H1 (cell line): Measurements from ENCODE around the gene RENBP. TPM values are rescaled to one million over a fixed set of nuclear protein-coding genes. Genes with fewer than 3 reads are reported as not detected.

Source experiments
- CTCF ChIA-PET: fragments of 300-600 bp; sonication (Branson Sonifier 250); formaldehyde crosslinking; loops from one replicate; lab custom pipeline; 2021; ENCODE audit not compliant: partially characterized antibody; lab: Charles Lee
- POLR2A ChIA-PET: fragments of 300-600 bp; sonication (Branson Sonifier 250); formaldehyde crosslinking; loops from one replicate; lab custom pipeline; 2021; ENCODE audit warnings: inconsistent platforms; ENCODE audit not compliant: partially characterized antibody; lab: Charles Lee
- DNase-seq, 2 experiments: peaks; one replicate each; pipeline versions ENCODE4 v3.0.0 to v3.0.0-alpha.2; 2010 to 2022; ENCODE audit warnings: low spot score in 2 of 2, low read depth in 1 of 2, mixed read lengths in 1 of 2
- FAIRE-seq: peaks from 2 replicates; lab custom pipeline; 2011; peaks lifted over from hg19 to GRCh38; lab: Jason Lieb, UNC
- H2AFZ ChIP-seq: 2 replicates; pipeline ENCODE4 v1.8.1; 2012; ENCODE audit warnings: low read length, inconsistent platforms
- H2AK5ac ChIP-seq: 2 replicates; pipeline ENCODE4 v1.6.1; 2013; ENCODE audit warnings: low read depth, low read length
- H2BK120ac ChIP-seq: replicated peaks from 2 replicates; pipeline ENCODE3; 2013; ENCODE audit warnings: low read depth, low read length, inconsistent platforms
- H2BK12ac ChIP-seq: 2 replicates; pipeline ENCODE4 v1.6.1; 2013; ENCODE audit warnings: low read depth, low read length
- H2BK15ac ChIP-seq: 2 replicates; pipeline ENCODE4 v1.6.1; 2013; ENCODE audit warnings: low read length
- H2BK20ac ChIP-seq: 2 replicates; pipeline ENCODE4 v1.6.1; 2013; ENCODE audit warnings: low read length
- H2BK5ac ChIP-seq: 2 replicates; pipeline ENCODE4 v1.6.1; 2013; ENCODE audit warnings: low read depth, low read length
- H3K14ac ChIP-seq: 2 replicates; pipeline ENCODE4 v1.6.1; 2013; ENCODE audit warnings: inconsistent platforms; ENCODE audit not compliant: insufficient read length
- H3K18ac ChIP-seq: 2 replicates; pipeline ENCODE4 v1.6.1; 2013; ENCODE audit warnings: low read length; ENCODE audit errors: extremely low read depth
- H3K23ac ChIP-seq: 2 replicates; pipeline ENCODE4 v1.6.1; 2013; ENCODE audit warnings: inconsistent platforms; ENCODE audit not compliant: insufficient read length
- H3K23me2 ChIP-seq: 2 replicates; pipeline ENCODE4 v1.6.1; 2013; ENCODE audit warnings: low read depth, low read length
- H3K27ac ChIP-seq: 2 replicates; pipeline ENCODE4 v1.6.1; 2011; ENCODE audit warnings: low read depth, low read length, inconsistent platforms
- H3K27me3 ChIP-seq, 4 experiments: replicated peaks in 1 of 4; 1 replicate in 1 of 4; 2 replicates in 3 of 4; pipeline versions ENCODE4 v1.6.1 to v1.8.1; 2011 to 2013; ENCODE audit warnings: low read length in 3 of 4, mild to moderate bottlenecking in 3 of 4, inconsistent platforms in 2 of 4, mixed read lengths in 2 of 4, moderate library complexity in 1 of 4; ENCODE audit not compliant: control insufficient read depth in 3 of 4, insufficient read depth in 3 of 4; ENCODE audit errors: extremely low read depth in 1 of 4
- H3K36me3 ChIP-seq, 4 experiments: 2 replicates each; pipeline versions ENCODE4 v1.6.1 to v1.8.1; 2011 to 2013; ENCODE audit warnings: mild to moderate bottlenecking in 4 of 4, low read length in 3 of 4, moderate library complexity in 2 of 4, control low read depth in 1 of 4, inconsistent platforms in 1 of 4; ENCODE audit not compliant: insufficient read depth in 4 of 4, control insufficient read depth in 2 of 4
- H3K4ac ChIP-seq: replicated peaks from 2 replicates; pipeline ENCODE3; 2013; ENCODE audit warnings: low read length, low read depth, mixed read lengths, inconsistent platforms; ENCODE audit not compliant: insufficient read length
- H3K4me1 ChIP-seq, 4 experiments: replicated peaks in 1 of 4; 1 replicate in 1 of 4; 2 replicates in 3 of 4; pipeline versions ENCODE4 v1.6.1 to v1.8.1; 2011 to 2013; ENCODE audit warnings: low read length in 3 of 4, inconsistent platforms in 2 of 4, mixed read lengths in 1 of 4; ENCODE audit not compliant: insufficient read depth in 4 of 4, control insufficient read depth in 3 of 4
- H3K4me2 ChIP-seq, 2 experiments: 2 replicates each; pipeline versions ENCODE4 v1.6.1 to v1.8.1; 2011 to 2013; ENCODE audit warnings: low read depth in 2 of 2, low read length in 2 of 2, control low read depth in 1 of 2, inconsistent platforms in 1 of 2, mild to moderate bottlenecking in 1 of 2; ENCODE audit not compliant: insufficient read depth in 1 of 2
- H3K4me3 ChIP-seq, 4 experiments: fragments of 200-600, 300-600 bp in 1 of 4; sonication (generic), shearing (Covaris generic), sonication (Bioruptor Twin) in 1 of 4; 2 replicates each; pipeline versions ENCODE4 v1.5.1 to v1.8.1; 2011 to 2016; ENCODE audit warnings: low read length in 4 of 4, low read depth in 3 of 4, control low read depth in 2 of 4, inconsistent platforms in 2 of 4, mild to moderate bottlenecking in 2 of 4, mixed read lengths in 1 of 4, moderate library complexity in 1 of 4; ENCODE audit not compliant: insufficient read depth in 2 of 4; ENCODE audit errors: extremely low read depth in 1 of 4
- H3K56ac ChIP-seq: replicated peaks from 2 replicates; pipeline ENCODE3; 2013; ENCODE audit warnings: low read depth, mild to moderate bottlenecking, mixed read lengths, low read length, inconsistent platforms; ENCODE audit not compliant: insufficient read length
- H3K79me1 ChIP-seq: 2 replicates; pipeline ENCODE4 v1.6.1; 2013; ENCODE audit warnings: low read depth, low read length, control low read depth
- H3K79me2 ChIP-seq, 2 experiments: 2 replicates each; pipeline versions ENCODE4 v1.6.1 to v1.8.1; 2012 to 2013; ENCODE audit warnings: low read length in 2 of 2, mild to moderate bottlenecking in 2 of 2, inconsistent platforms in 1 of 2; ENCODE audit not compliant: insufficient read depth in 2 of 2, control insufficient read depth in 1 of 2
- H3K9ac ChIP-seq, 4 experiments: replicated peaks in 1 of 4; 1 replicate in 1 of 4; 2 replicates in 3 of 4; pipeline versions ENCODE4 v1.6.1 to v1.8.1; 2011 to 2013; ENCODE audit warnings: low read depth in 3 of 4, low read length in 3 of 4, control low read depth in 2 of 4, mild to moderate bottlenecking in 2 of 4, moderate library complexity in 2 of 4, inconsistent platforms in 1 of 4; ENCODE audit errors: extremely low read depth in 1 of 4
- H3K9me3 ChIP-seq, 2 experiments: 2 replicates each; pipeline versions ENCODE4 v1.6.1 to v1.8.1; 2012 to 2013; ENCODE audit warnings: mild to moderate bottlenecking in 2 of 2, moderate library complexity in 2 of 2, control low read depth in 1 of 2, inconsistent platforms in 1 of 2, low read depth in 1 of 2, low read length in 1 of 2, mixed read lengths in 1 of 2; ENCODE audit not compliant: insufficient read depth in 2 of 2
- H4K20me1 ChIP-seq, 2 experiments: replicated peaks in 1 of 2; 2 replicates each; pipeline versions ENCODE3 to v1.8.1; 2011 to 2013; ENCODE audit warnings: inconsistent platforms in 2 of 2, low read length in 2 of 2, mild to moderate bottlenecking in 1 of 2; ENCODE audit not compliant: insufficient read depth in 2 of 2, control insufficient read depth in 1 of 2
- H4K5ac ChIP-seq: 2 replicates; pipeline ENCODE4 v1.6.1; 2013; ENCODE audit warnings: low read length, low read depth, mixed read lengths, inconsistent platforms; ENCODE audit not compliant: insufficient read length
- H4K8ac ChIP-seq: 2 replicates; pipeline ENCODE4 v1.8.0; 2013; ENCODE audit warnings: mild to moderate bottlenecking, moderate library complexity, low read length, inconsistent platforms; ENCODE audit not compliant: insufficient read depth; ENCODE audit errors: extremely low read depth
- H4K91ac ChIP-seq: replicated peaks from 2 replicates; pipeline ENCODE3; 2013; ENCODE audit warnings: low read length, mixed read lengths, inconsistent platforms; ENCODE audit not compliant: insufficient read length
- CEBPB ChIP-seq: IDR thresholded peaks from 2 replicates; pipeline ENCODE4 v1.6.1; 2012; ENCODE audit warnings: low read depth, low read length
- CREB1 ChIP-seq: IDR thresholded peaks from 2 replicates; pipeline ENCODE4 v1.6.1; 2012; ENCODE audit warnings: inconsistent platforms
- CTCF ChIP-seq, 3 experiments: IDR thresholded peaks; 1 replicate in 2 of 3; 2 replicates in 1 of 3; pipeline versions ENCODE4 v1.5.1 to v1.6.1; 2011; ENCODE audit warnings: low read length in 3 of 3, mild to moderate bottlenecking in 3 of 3, inconsistent platforms in 2 of 3, low read depth in 1 of 3, moderate library complexity in 1 of 3; ENCODE audit not compliant: insufficient read depth in 1 of 3; ENCODE audit errors: control extremely low read depth in 1 of 3
- GABPA ChIP-seq: IDR thresholded peaks from 2 replicates; pipeline ENCODE4 v1.6.1; 2011; ENCODE audit warnings: mild to moderate bottlenecking, low read length, moderate library complexity, borderline replicate concordance; ENCODE audit not compliant: insufficient read depth
- MAX ChIP-seq: IDR thresholded peaks from 2 replicates; pipeline ENCODE4 v1.6.1; 2012; ENCODE audit warnings: inconsistent platforms
- RFX5 ChIP-seq: IDR thresholded peaks from 2 replicates; pipeline ENCODE4 v1.6.1; 2011; ENCODE audit warnings: low read depth, low read length, improper control_type of control experiment, borderline replicate concordance
- SUZ12 ChIP-seq: fragments of 200-600 bp; sonication (generic); IDR thresholded peaks from 2 replicates; pipeline ENCODE4 v1.6.1; 2012; ENCODE audit warnings: mild to moderate bottlenecking, inconsistent platforms, low read length, moderate library complexity, mixed read lengths
- ZNF274 ChIP-seq: IDR thresholded peaks from 2 replicates; pipeline ENCODE4 v1.7.0; 2012; ENCODE audit warnings: low read length, borderline replicate concordance; ENCODE audit errors: extremely low read depth
- WGBS, 2 experiments: shearing (Covaris generic) in 1 of 2; methylation state at CpG; one replicate each; pipeline versions ENCODE4 v1.1.6 to v1.1.7; 2013 to 2015; ENCODE audit warnings: low lambda C conversion rate in 2 of 2, mixed read lengths in 2 of 2, inconsistent platforms in 1 of 2, low coverage in 1 of 2, missing lambda C conversion rate in 1 of 2; ENCODE audit not compliant: insufficient replicate concordance in 2 of 2, insufficient coverage in 1 of 2, insufficient read length in 1 of 2; ENCODE audit errors: extremely low coverage in 1 of 2, missing lambda C conversion rate in 1 of 2; 5-methylcytosine and 5-hydroxymethylcytosine counted together
- polyA plus RNA-seq, 7 experiments: library from polyadenylated mRNA; depleted of rRNA in 3 of 7; stranded (reverse) in 5 of 7; unstranded in 2 of 7; fragments of >200 nt in 5 of 7; fragments of 200-250 nt in 2 of 7; gene quantifications; 1 replicate in 5 of 7; 2 replicates in 1 of 7; 4 replicates in 1 of 7; pipeline versions ENCODE4 v1.2.1 to v1.2.3, GENCODE V29; 2011 to 2013; ENCODE audit warnings: missing spikeins in 2 of 7, mixed read lengths in 2 of 7
- total RNA-seq: library from RNA; stranded (reverse); fragmentation: NEBNext Ultra II Directional; extraction: Animal tissue kit (Norgen Biotek cat#: 25700); gene quantifications from 2 replicates; pipeline ENCODE4 v1.2.1, GENCODE V29; 2021

Gene RENBP
- total and polyA plus RNA-seq, 2 of the 8 experiments (the other 6 are each of a cell fraction or from before 2014, with no cell fraction given), result 12.4 to 21.8 TPM

- Histone ChIP-seq H3K4me3 (peak within 1 kb of the TSS; percentile 92 to 99 (median 95)), H2BK5ac (peak within 1 kb of the TSS; percentile 99), H4K91ac (peak within 1 kb of the TSS; percentile 100), H4K20me1 (peaks cover 16 to 18% of the 10 kb centered on the region in 2 experiments), H2AFZ (no peak within 1 kb of the TSS), H3K23ac (no peak within 1 kb of the TSS), H3K56ac (peak within 1 kb of the TSS; percentile 97), H3K79me1 (peaks cover 2% of the 10 kb centered on the region; the same call in 1 of the 2 replicates), H3K4me1 (peaks cover 3 to 16% (median 7%) of the 10 kb centered on the region in 4 experiments), H3K9me3 (no peaks in the 10 kb centered on the region), H3K27me3 (no peaks in the 10 kb centered on the region), H2BK12ac (peak within 1 kb of the TSS; percentile 99; the same call in 1 of the 2 replicates), H3K23me2 (peaks cover 8% of the 10 kb centered on the region; the same call in 1 of the 2 replicates), H3K18ac (peak within 1 kb of the TSS; percentile 96), H3K36me3 (no peaks in the 10 kb centered on the region), H3K14ac (no peak within 1 kb of the TSS), H2BK120ac (peak within 1 kb of the TSS; percentile 54), H4K5ac (peak within 1 kb of the TSS; percentile 98), H3K9ac (peak within 1 kb of the TSS; percentile 95 to 100 (median 99)), H3K4ac (peak within 1 kb of the TSS; percentile 98), H3K27ac (peak within 1 kb of the TSS; percentile 99), H2AK5ac (peak within 1 kb of the TSS; percentile 90; the same call in 1 of the 2 replicates), H4K8ac (peak within 1 kb of the TSS; percentile 100), H2BK15ac (no peak within 1 kb of the TSS), H3K79me2 (peaks cover 24 to 32% of the 10 kb centered on the region in 2 experiments), H2BK20ac (no peak within 1 kb of the TSS), H3K4me2 (peak within 1 kb of the TSS; percentile 66 to 69)
- FAIRE-seq (no peak), DNase-seq (peak in 1 of 2 experiments; percentile 83)
- ChIA-PET POLR2A (interaction anchor here (0.6 to 4.6 kb wide), 14 partner anchors 11 to 398 kb away, joined by 3 to 43 read pairs (median 4); partner anchors contain the start of gene ARHGAP4), CTCF (interaction anchor here (2.5 kb wide), 1 partner anchor 41 kb away, joined by 8 read pairs; no protein-coding TSS in a partner anchor)
- WGBS, 2 experiments, result 1% methylated on average over 19 of the region's 103 CpGs; no CpG with 5 or more reads in 1 of the 2 experiments
- TF ChIP-seq MAX, result peak; percentile 17; the same call in 1 of the 2 replicates
- TF ChIP-seq GABPA, result no peak
- no peak for TF ChIP-seq SUZ12
- no peak for TF ChIP-seq RFX5
- peak; percentile 78 for TF ChIP-seq CREB1
- no peak for TF ChIP-seq CEBPB
- TF ChIP-seq CTCF (IDR thresholded peaks at IDR 0.05; ENCODE audit: control extremely low read depth in 1 of 3, insufficient read depth in 1 of 3, low read depth in 1 of 3, low read length in 3 of 3), result no peak
- TF ChIP-seq ZNF274, result no peak
Measured at GRCh38 chrX:153972368-153973126, 28.1 kb upstream of the RENBP start, which contains the start of gene TMEM187. Gene TMEM187, plus strand, starts transcription at chrX:153972754. Its CDS starts 9,309 bp downstream, at chrX:153982063.
